SK-N-SH (cell line): Measurements from ENCODE around the gene INSYN1.

Experiments used
- FOSL2 ChIP-seq: IDR thresholded peaks from 2 replicates; pipeline ENCODE4 v1.4.0; 2012; ENCODE audit warnings: low read depth, mild to moderate bottlenecking, moderate library complexity, borderline replicate concordance
- YY1 ChIP-seq: IDR thresholded peaks from 2 replicates; pipeline ENCODE4 v1.4.0; 2012; ENCODE audit warnings: low read depth, mild to moderate bottlenecking
- TF ChIP-seq, protein P1 (sequence below): IDR thresholded peaks from 2 replicates; pipeline ENCODE4 v1.6.1; 2012; ENCODE audit warnings: mild to moderate bottlenecking, low read depth, low read length, moderate library complexity
- TF ChIP-seq, protein P2 (sequence below): fragments of 200-600 bp; sonication (generic); IDR thresholded peaks from 2 replicates; pipeline ENCODE4 v1.6.1; 2017; ENCODE audit warnings: antibody characterized with exemption, mild to moderate bottlenecking, moderate library complexity
- TF ChIP-seq, protein P3 (sequence below): IDR thresholded peaks from 2 replicates; pipeline ENCODE4; 2012

DNA sequence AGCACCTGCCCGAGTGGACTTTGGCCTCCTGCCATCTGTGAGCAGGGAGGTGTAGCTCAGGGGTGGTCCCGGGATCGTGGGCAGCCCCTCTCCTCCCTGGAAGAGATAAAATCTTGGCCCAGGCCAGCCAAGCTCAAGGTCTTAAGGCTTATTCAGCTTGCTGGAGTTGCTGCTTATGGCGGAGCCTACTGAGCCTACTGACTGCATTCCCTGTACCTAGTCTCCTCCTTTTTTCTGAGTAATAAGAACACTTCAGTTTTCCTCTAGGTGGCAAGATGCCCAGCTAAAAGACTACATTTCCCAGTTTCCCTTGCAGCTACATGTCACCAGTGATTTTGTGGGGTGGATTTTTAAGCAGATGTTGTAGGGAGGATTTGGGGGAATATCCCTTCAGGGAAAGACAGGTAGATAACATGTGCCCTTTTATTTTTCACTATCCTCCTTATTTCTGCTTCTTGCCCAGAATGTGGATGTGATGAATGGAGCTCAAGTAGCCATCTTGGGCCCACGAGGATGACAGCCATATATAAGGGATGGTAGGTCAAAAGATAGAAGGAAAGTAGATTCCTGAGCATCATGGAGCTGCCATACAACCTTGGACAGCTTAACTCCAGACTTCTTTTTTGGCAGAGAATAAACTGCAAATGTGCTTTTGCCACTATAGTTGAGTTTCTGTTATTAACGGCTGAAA, 41.4 kb upstream of the INSYN1 start:
- TF ChIP-seq, protein P1, sequence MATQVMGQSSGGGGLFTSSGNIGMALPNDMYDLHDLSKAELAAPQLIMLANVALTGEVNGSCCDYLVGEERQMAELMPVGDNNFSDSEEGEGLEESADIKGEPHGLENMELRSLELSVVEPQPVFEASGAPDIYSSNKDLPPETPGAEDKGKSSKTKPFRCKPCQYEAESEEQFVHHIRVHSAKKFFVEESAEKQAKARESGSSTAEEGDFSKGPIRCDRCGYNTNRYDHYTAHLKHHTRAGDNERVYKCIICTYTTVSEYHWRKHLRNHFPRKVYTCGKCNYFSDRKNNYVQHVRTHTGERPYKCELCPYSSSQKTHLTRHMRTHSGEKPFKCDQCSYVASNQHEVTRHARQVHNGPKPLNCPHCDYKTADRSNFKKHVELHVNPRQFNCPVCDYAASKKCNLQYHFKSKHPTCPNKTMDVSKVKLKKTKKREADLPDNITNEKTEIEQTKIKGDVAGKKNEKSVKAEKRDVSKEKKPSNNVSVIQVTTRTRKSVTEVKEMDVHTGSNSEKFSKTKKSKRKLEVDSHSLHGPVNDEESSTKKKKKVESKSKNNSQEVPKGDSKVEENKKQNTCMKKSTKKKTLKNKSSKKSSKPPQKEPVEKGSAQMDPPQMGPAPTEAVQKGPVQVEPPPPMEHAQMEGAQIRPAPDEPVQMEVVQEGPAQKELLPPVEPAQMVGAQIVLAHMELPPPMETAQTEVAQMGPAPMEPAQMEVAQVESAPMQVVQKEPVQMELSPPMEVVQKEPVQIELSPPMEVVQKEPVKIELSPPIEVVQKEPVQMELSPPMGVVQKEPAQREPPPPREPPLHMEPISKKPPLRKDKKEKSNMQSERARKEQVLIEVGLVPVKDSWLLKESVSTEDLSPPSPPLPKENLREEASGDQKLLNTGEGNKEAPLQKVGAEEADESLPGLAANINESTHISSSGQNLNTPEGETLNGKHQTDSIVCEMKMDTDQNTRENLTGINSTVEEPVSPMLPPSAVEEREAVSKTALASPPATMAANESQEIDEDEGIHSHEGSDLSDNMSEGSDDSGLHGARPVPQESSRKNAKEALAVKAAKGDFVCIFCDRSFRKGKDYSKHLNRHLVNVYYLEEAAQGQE, result no peak
- TF ChIP-seq, protein P2, sequence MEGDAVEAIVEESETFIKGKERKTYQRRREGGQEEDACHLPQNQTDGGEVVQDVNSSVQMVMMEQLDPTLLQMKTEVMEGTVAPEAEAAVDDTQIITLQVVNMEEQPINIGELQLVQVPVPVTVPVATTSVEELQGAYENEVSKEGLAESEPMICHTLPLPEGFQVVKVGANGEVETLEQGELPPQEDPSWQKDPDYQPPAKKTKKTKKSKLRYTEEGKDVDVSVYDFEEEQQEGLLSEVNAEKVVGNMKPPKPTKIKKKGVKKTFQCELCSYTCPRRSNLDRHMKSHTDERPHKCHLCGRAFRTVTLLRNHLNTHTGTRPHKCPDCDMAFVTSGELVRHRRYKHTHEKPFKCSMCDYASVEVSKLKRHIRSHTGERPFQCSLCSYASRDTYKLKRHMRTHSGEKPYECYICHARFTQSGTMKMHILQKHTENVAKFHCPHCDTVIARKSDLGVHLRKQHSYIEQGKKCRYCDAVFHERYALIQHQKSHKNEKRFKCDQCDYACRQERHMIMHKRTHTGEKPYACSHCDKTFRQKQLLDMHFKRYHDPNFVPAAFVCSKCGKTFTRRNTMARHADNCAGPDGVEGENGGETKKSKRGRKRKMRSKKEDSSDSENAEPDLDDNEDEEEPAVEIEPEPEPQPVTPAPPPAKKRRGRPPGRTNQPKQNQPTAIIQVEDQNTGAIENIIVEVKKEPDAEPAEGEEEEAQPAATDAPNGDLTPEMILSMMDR, result no peak
- TF ChIP-seq YY1 (no peak), FOSL2 (no peak)
- TF ChIP-seq, protein P3, sequence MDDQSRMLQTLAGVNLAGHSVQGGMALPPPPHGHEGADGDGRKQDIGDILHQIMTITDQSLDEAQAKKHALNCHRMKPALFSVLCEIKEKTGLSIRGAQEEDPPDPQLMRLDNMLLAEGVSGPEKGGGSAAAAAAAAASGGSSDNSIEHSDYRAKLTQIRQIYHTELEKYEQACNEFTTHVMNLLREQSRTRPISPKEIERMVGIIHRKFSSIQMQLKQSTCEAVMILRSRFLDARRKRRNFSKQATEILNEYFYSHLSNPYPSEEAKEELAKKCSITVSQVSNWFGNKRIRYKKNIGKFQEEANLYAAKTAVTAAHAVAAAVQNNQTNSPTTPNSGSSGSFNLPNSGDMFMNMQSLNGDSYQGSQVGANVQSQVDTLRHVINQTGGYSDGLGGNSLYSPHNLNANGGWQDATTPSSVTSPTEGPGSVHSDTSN, result no peak
